HCT116 (cell line): Measurements from ENCODE around the gene COG5. TPM values are rescaled to one million over a fixed set of nuclear protein-coding genes. Genes with fewer than 3 reads are reported as not detected.

Experiments
- ATAC-seq: fragments of 200-7000 bp; cut with Tn5 transposase; 2 replicates; pipeline ENCODE4 v1.9.1; 2020; ENCODE audit warnings: mild to moderate bottlenecking, moderate library complexity
- BruUV-seq: library from RNA; stranded (reverse); fragments of 400-500 nt; replicated peaks from 2 replicates; lab custom pipeline; 2021; lab: Mats Ljungman, UMichigan
- CTCF ChIA-PET: fragments of 300-600 bp; sonication (Branson Sonifier 250); formaldehyde crosslinking; loops from one replicate; lab custom pipeline; 2021; ENCODE audit warnings: antibody characterized with exemption; lab: Charles Lee
- POLR2A ChIA-PET: fragments of 300-600, 350-600 bp; sonication (Branson Sonifier 250); formaldehyde crosslinking; loops from one replicate; lab custom pipeline; 2021; ENCODE audit warnings: antibody characterized with exemption; lab: Charles Lee
- RAD21 ChIA-PET, 2 experiments: fragments of 300-600 bp; sonication (Branson Sonifier 250); formaldehyde crosslinking; loops; one replicate each; lab custom pipeline; 2023; ENCODE audit warnings: low total read pairs in 2 of 2; ENCODE audit not compliant: uncharacterized antibody in 2 of 2, unreplicated experiment in 2 of 2, low non-redundant PET in 1 of 2; lab: Charles Lee
- DNase-seq: peaks from one replicate; pipeline ENCODE4 v3.0.0-alpha.2; 2010; ENCODE audit warnings: low read depth, low spot score
- H2AFZ ChIP-seq: fragments of 200-600 bp; shearing (Covaris generic), sonication (generic); 2 replicates; pipeline ENCODE4 v1.6.1; 2017; ENCODE audit warnings: low read depth, mixed run types, mixed read lengths, antibody characterized with exemption, low read length; ENCODE audit not compliant: poor library complexity, severe bottlenecking
- H3K27ac ChIP-seq: 2 replicates; pipeline ENCODE4 v1.5.1; 2012; ENCODE audit warnings: low read depth, low read length
- H3K27me3 ChIP-seq: fragments of 200-600 bp; sonication (generic); 2 replicates; pipeline ENCODE4 v1.6.1; 2016; ENCODE audit warnings: mixed run types, low read length, mixed read lengths; ENCODE audit not compliant: insufficient read depth
- H3K36me3 ChIP-seq, 2 experiments: fragments of 200-500 bp in 1 of 2; fragments of 200-600 bp in 1 of 2; sonication (Bioruptor generic) in 1 of 2; sonication (generic) in 1 of 2; 2 replicates each; pipeline versions ENCODE4 v1.5.1 to v1.6.1; 2014 to 2016; ENCODE audit warnings: low read length in 2 of 2, inconsistent platforms in 1 of 2, mixed read lengths in 1 of 2, mixed run types in 1 of 2; ENCODE audit not compliant: insufficient read depth in 2 of 2, control insufficient read depth in 1 of 2
- H3K4me1 ChIP-seq, 2 experiments: fragments of 200-600 bp in 1 of 2; sonication (generic) in 1 of 2; 2 replicates each; pipeline versions ENCODE4 v1.5.1 to v1.6.1; 2012 to 2017; ENCODE audit warnings: low read length in 2 of 2, inconsistent platforms in 1 of 2, mild to moderate bottlenecking in 1 of 2, mixed read lengths in 1 of 2, mixed run types in 1 of 2, moderate library complexity in 1 of 2; ENCODE audit not compliant: insufficient read depth in 2 of 2, control insufficient read depth in 1 of 2
- H3K4me2 ChIP-seq: fragments of 200-600 bp; sonication (generic); 2 replicates; pipeline ENCODE4 v1.6.1; 2017; ENCODE audit warnings: mixed run types, low read length, mixed read lengths
- H3K4me3 ChIP-seq, 2 experiments: fragments of 200-600 bp in 1 of 2; sonication (generic) in 1 of 2; replicated peaks in 1 of 2; 2 replicates each; pipeline ENCODE4 v1.5.1; 2011 to 2016; ENCODE audit warnings: low read length in 2 of 2, control low read depth in 1 of 2, low read depth in 1 of 2, mild to moderate bottlenecking in 1 of 2, mixed read lengths in 1 of 2, mixed run types in 1 of 2
- H3K79me2 ChIP-seq: fragments of 200-600 bp; sonication (generic); 2 replicates; pipeline ENCODE4 v1.6.1; 2017; ENCODE audit warnings: mild to moderate bottlenecking, mixed run types, low read length, moderate library complexity, mixed read lengths; ENCODE audit not compliant: insufficient read depth
- H3K9ac ChIP-seq: fragments of 200-600 bp; sonication (generic); 2 replicates; pipeline ENCODE4 v1.6.1; 2016; ENCODE audit warnings: low read length, mixed read lengths
- H3K9me2 ChIP-seq: fragments of 200-600 bp; sonication (generic), shearing (Covaris generic); 2 replicates; pipeline ENCODE4 v1.6.1; 2017; ENCODE audit warnings: mixed run types, mild to moderate bottlenecking, moderate library complexity; ENCODE audit not compliant: insufficient read depth
- H3K9me3 ChIP-seq, 2 experiments: fragments of 200-500 bp in 1 of 2; fragments of 200-600 bp in 1 of 2; sonication (Bioruptor generic) in 1 of 2; sonication (generic) in 1 of 2; 2 replicates each; pipeline ENCODE4 v1.6.1; 2014 to 2017; ENCODE audit warnings: low read length in 2 of 2, mixed read lengths in 2 of 2, inconsistent platforms in 1 of 2, low read depth in 1 of 2, mild to moderate bottlenecking in 1 of 2, mixed run types in 1 of 2, moderate library complexity in 1 of 2; ENCODE audit not compliant: control insufficient read depth in 1 of 2, insufficient read depth in 1 of 2
- H4K20me1 ChIP-seq: fragments of 200-600 bp; sonication (generic), shearing (Covaris generic); 2 replicates; pipeline ENCODE4 v1.6.1; 2017; ENCODE audit warnings: mixed run types, mild to moderate bottlenecking, moderate library complexity; ENCODE audit not compliant: insufficient read depth
- CBX3 ChIP-seq: IDR thresholded peaks from 2 replicates; pipeline ENCODE4 v1.6.1; 2012; ENCODE audit warnings: low read depth
- CTCF ChIP-seq, 3 experiments: fragments of 200-600 bp in 1 of 3; sonication (generic) in 1 of 3; IDR thresholded peaks in 2 of 3; conservative IDR thresholded peaks in 1 of 3; 2 replicates each; pipeline ENCODE4 v1.5.1; 2012 to 2017; ENCODE audit warnings: low read depth in 2 of 3, low read length in 2 of 3, antibody characterized with exemption in 1 of 3, borderline replicate concordance in 1 of 3, control low read depth in 1 of 3, mild to moderate bottlenecking in 1 of 3, mixed read lengths in 1 of 3, mixed run types in 1 of 3, moderate library complexity in 1 of 3; ENCODE audit not compliant: insufficient read depth in 1 of 3
- EGR1 ChIP-seq: IDR thresholded peaks from 2 replicates; pipeline ENCODE4 v1.6.1; 2012; ENCODE audit warnings: low read depth
- FOSL1 ChIP-seq: IDR thresholded peaks from 2 replicates; pipeline ENCODE4 v1.6.1; 2012; ENCODE audit warnings: low read depth
- JUND ChIP-seq: IDR thresholded peaks from 2 replicates; pipeline ENCODE4 v1.6.1; 2012
- REST ChIP-seq: IDR thresholded peaks from 2 replicates; pipeline ENCODE4 v1.6.1; 2012; ENCODE audit warnings: low read depth
- SP1 ChIP-seq: IDR thresholded peaks from 2 replicates; pipeline ENCODE4 v1.6.1; 2012; ENCODE audit warnings: low read depth
- SRF ChIP-seq: IDR thresholded peaks from 2 replicates; pipeline ENCODE4 v1.6.1; 2012; ENCODE audit warnings: low read depth
- TCF7L2 ChIP-seq: IDR thresholded peaks from 2 replicates; pipeline ENCODE4 v1.7.0; 2011; ENCODE audit warnings: borderline replicate concordance, inconsistent platforms; ENCODE audit not compliant: insufficient read depth, insufficient read length; ENCODE audit errors: extremely low read depth
- ZNF274 ChIP-seq: fragments of 200-500 bp; sonication (Bioruptor generic); IDR thresholded peaks from 2 replicates; pipeline ENCODE4 v1.6.1; 2014; ENCODE audit warnings: mild to moderate bottlenecking, low read depth, low read length, inconsistent platforms
- intact Hi-C: fragments of 100-400 bp; cut with micrococcal nuclease; formaldehyde crosslinking; loops from 2 replicates; pipeline ENCODE4 v1.10.0; 2022
- total RNA-seq: library from RNA; stranded (reverse); gene quantifications from one replicate; pipeline ENCODE4 v1.2.1, GENCODE V29; 2021; ENCODE audit not compliant: unreplicated experiment

Gene COG5
- total RNA-seq, 1 experiment from 2014 or later: 30.7 TPM

- no peak for TF ChIP-seq CTCF (IDR thresholded peaks at IDR 0.05 in 2 of 3, conservative IDR thresholded peaks at IDR 0.05 in 1 of 3; ENCODE audit: borderline replicate concordance in 1 of 3, insufficient read depth in 1 of 3, low read depth in 2 of 3, low read length in 2 of 3)
- TF ChIP-seq, all 23 proteins: peak for 0
- ATAC-seq (no peak), DNase-seq (no peak)
- POLR2A ChIA-PET: no interaction called here
- Histone ChIP-seq H3K27ac (no peak overlapping the region), H3K9me2 (no peaks in the 10 kb centered on the region), H3K4me2 (no peak overlapping the region), H3K79me2 (no peaks in the 10 kb centered on the region), H3K9me3 (no peaks in the 10 kb centered on the region), H4K20me1 (no peaks in the 10 kb centered on the region), H3K4me3 (no peak overlapping the region), H3K36me3 (no peaks in the 10 kb centered on the region), H3K9ac (no peak overlapping the region), H3K27me3 (no peaks in the 10 kb centered on the region), H2AFZ (no peak overlapping the region), H3K4me1 (peaks cover 0 to 1% of the 10 kb centered on the region in 2 experiments; a peak in 1 of 4 replicates)
- CTCF ChIA-PET: no interaction called here
- no TSS peak for BruUV-seq
- RAD21 ChIA-PET: no interaction called here
- intact Hi-C loops: no loop called here
Measured at GRCh38 chr7:107570298-107570697, 6.6 kb upstream of the COG5 start.

GRCh38 chr7:107564553-107565298, 1.0 kb upstream of the COG5 start:
- H3K9me3 ChIP-seq: no peaks in the 10 kb centered on the region
- H3K36me3 ChIP-seq: no peaks in the 10 kb centered on the region
- BruUV-seq: TSS peak; percentile 59
- H3K27ac ChIP-seq: peak overlapping the region; percentile 74; the same call in 1 of the 2 replicates
- H3K4me1 ChIP-seq: peaks cover 8 to 23% of the 10 kb centered on the region in 2 experiments; a peak in 3 of 4 replicates
- intact Hi-C loops: no loop called here
- peak overlapping the region; percentile 93 for H3K4me2 ChIP-seq
- H3K4me3 ChIP-seq: peak overlapping the region; percentile 88 to 90
- peak; percentile 32 for DNase-seq
- no peak for ATAC-seq
- peak overlapping the region; percentile 92 for H3K9ac ChIP-seq
- no peaks in the 10 kb centered on the region for H3K9me2 ChIP-seq
- ChIA-PET POLR2A (interaction anchor here (0.6 kb wide), 1 partner anchor 397 kb away, joined by 3 read pairs; no protein-coding TSS in a partner anchor), CTCF (interaction anchor here (1.0 to 1.3 kb wide), 2 partner anchors 310 to 314 kb away, joined by 3 read pairs; no protein-coding TSS in a partner anchor), RAD21 (no interaction called here)
- TF ChIP-seq SP1 (peak; percentile 64), CBX3 (peak; percentile 11; the same call in 1 of the 2 replicates), EGR1 (no peak), TCF7L2 (no peak), ZNF274 (no peak), SRF (peak; percentile 61), REST (no peak), FOSL1 (peak; percentile 65), JUND (peak; percentile 55)
- H3K79me2 ChIP-seq: peaks cover 37% of the 10 kb centered on the region
- no peak overlapping the region for H2AFZ ChIP-seq
- H4K20me1 ChIP-seq: no peaks in the 10 kb centered on the region
- H3K27me3 ChIP-seq: no peaks in the 10 kb centered on the region
